Neural progenitor cell (in vitro differentiated cells): ENCODE data around the gene ZNF71. TPM values are rescaled to one million over a fixed set of nuclear protein-coding genes. Genes with fewer than 3 reads are reported as not detected.

Experiments
- DNase-seq: peaks from one replicate; pipeline ENCODE4 v3.0.0-alpha.2; 2016; ENCODE audit warnings: low spot score
- H2AFZ ChIP-seq: fragments of 200-600 bp; sonication (generic); replicated peaks from 2 replicates; pipeline ENCODE4 v1.6.1; 2016; ENCODE audit warnings: antibody characterized with exemption
- H3F3A ChIP-seq: fragments of 200-600 bp; sonication (generic); 2 replicates; pipeline ENCODE4 v1.6.1; 2016; ENCODE audit warnings: antibody characterized with exemption, low read depth
- H3K27ac ChIP-seq: fragments of 200-600 bp; sonication (generic); 2 replicates; pipeline ENCODE4 v1.5.1; 2016; ENCODE audit warnings: mild to moderate bottlenecking
- H3K27me3 ChIP-seq: fragments of 200-600 bp; sonication (generic); 2 replicates; pipeline ENCODE4 v1.6.1; 2016; ENCODE audit warnings: mild to moderate bottlenecking, moderate library complexity
- H3K36me3 ChIP-seq: fragments of 200-600 bp; sonication (generic); 2 replicates; pipeline ENCODE4 v1.5.1; 2016
- H3K4me1 ChIP-seq: fragments of 200-600 bp; sonication (generic); 2 replicates; pipeline ENCODE4 v1.6.1; 2016; ENCODE audit warnings: mixed run types
- H3K4me2 ChIP-seq: fragments of 200-600 bp; sonication (generic); 2 replicates; pipeline ENCODE4 v1.6.1; 2016
- H3K4me3 ChIP-seq: fragments of 200-600 bp; sonication (generic); 2 replicates; pipeline ENCODE4 v1.5.1; 2016
- H3K79me2 ChIP-seq: fragments of 200-600 bp; sonication (generic); 2 replicates; pipeline ENCODE4 v1.6.1; 2016; ENCODE audit warnings: low read depth
- H3K9ac ChIP-seq: fragments of 200-600 bp; sonication (generic); 2 replicates; pipeline ENCODE4 v1.6.1; 2016
- H3K9me3 ChIP-seq: fragments of 200-600 bp; sonication (generic); 2 replicates; pipeline ENCODE4 v1.5.1; 2016; ENCODE audit warnings: low read depth
- H4K20me1 ChIP-seq: fragments of 200-600 bp; sonication (generic); 2 replicates; pipeline ENCODE4 v1.6.1; 2016; ENCODE audit warnings: low read depth
- H3K27ac Mint-ChIP-seq: 3 replicates; pipeline ENCODE4 v1.8.0; 2021; ENCODE audit warnings: mixed read lengths
- H3K27me3 Mint-ChIP-seq: 2 replicates; pipeline ENCODE4 v1.8.0; 2022; ENCODE audit warnings: low read depth, mild to moderate bottlenecking, inconsistent platforms, moderate library complexity, mixed read lengths; ENCODE audit not compliant: insufficient read depth
- H3K36me3 Mint-ChIP-seq: 3 replicates; pipeline ENCODE4 v1.8.0; 2021; ENCODE audit warnings: mixed read lengths
- H3K4me1 Mint-ChIP-seq: 3 replicates; pipeline ENCODE4 v1.8.0; 2021; ENCODE audit warnings: mixed read lengths
- H3K4me3 Mint-ChIP-seq: 3 replicates; pipeline ENCODE4 v1.8.0; 2021; ENCODE audit warnings: mild to moderate bottlenecking, moderate library complexity, mixed read lengths
- H3K9me3 Mint-ChIP-seq: 3 replicates; pipeline ENCODE4 v1.8.0; 2020; ENCODE audit warnings: mixed read lengths
- CTCF ChIP-seq: fragments of 200-600 bp; sonication (generic); IDR thresholded peaks from 2 replicates; pipeline ENCODE4 v1.5.1; 2017; ENCODE audit warnings: antibody characterized with exemption, mild to moderate bottlenecking
- EZH2 ChIP-seq: fragments of 200-600 bp; sonication (generic); IDR thresholded peaks from 2 replicates; pipeline ENCODE4 v1.6.1; 2017; ENCODE audit warnings: antibody characterized with exemption, mild to moderate bottlenecking, moderate library complexity
- EZH2phosphoT487 ChIP-seq: fragments of 200-600 bp; sonication (generic); IDR thresholded peaks from 2 replicates; pipeline ENCODE4 v1.6.1; 2017; ENCODE audit warnings: antibody characterized with exemption
- total RNA-seq: library from RNA; depleted of rRNA; stranded (reverse); fragments of >200 nt; gene quantifications from 2 replicates; pipeline ENCODE4 v1.2.3, GENCODE V29; 2015; ENCODE audit warnings: low replicate concordance

The ZNF71 gene
- total RNA-seq, 1 donor from 2014 or later: 9.3 TPM

- H3K79me2 ChIP-seq: peaks cover under 1% of the 10 kb centered on the region
- no peak overlapping the region for H3K4me3 ChIP-seq
- peaks cover 9% of the 10 kb centered on the region for H3F3A ChIP-seq
- no peak for DNase-seq
- no peak overlapping the region for H3K9ac ChIP-seq
- Mint-ChIP-seq H3K9me3 (peaks cover 79% of the 10 kb centered on the region), H3K4me3 (no peak overlapping the region), H3K27ac (no peak overlapping the region), H3K36me3 (peaks cover 5% of the 10 kb centered on the region), H3K4me1 (peaks cover 4% of the 10 kb centered on the region), H3K27me3 (peaks cover 4% of the 10 kb centered on the region)
- no peak for TF ChIP-seq EZH2
- TF ChIP-seq CTCF: no peak
- TF ChIP-seq EZH2phosphoT487: no peak
- no peaks in the 10 kb centered on the region for H3K27me3 ChIP-seq
- H2AFZ ChIP-seq: no peak overlapping the region
- H4K20me1 ChIP-seq: no peaks in the 10 kb centered on the region
- H3K27ac ChIP-seq: no peak overlapping the region
- peaks cover 36% of the 10 kb centered on the region for H3K9me3 ChIP-seq
- no peaks in the 10 kb centered on the region for H3K4me1 ChIP-seq
- H3K4me2 ChIP-seq: no peak overlapping the region
- no peaks in the 10 kb centered on the region for H3K36me3 ChIP-seq
Measured at GRCh38 chr19:56562766-56563165, 32.3 kb upstream of the ZNF71 start.

DNA sequence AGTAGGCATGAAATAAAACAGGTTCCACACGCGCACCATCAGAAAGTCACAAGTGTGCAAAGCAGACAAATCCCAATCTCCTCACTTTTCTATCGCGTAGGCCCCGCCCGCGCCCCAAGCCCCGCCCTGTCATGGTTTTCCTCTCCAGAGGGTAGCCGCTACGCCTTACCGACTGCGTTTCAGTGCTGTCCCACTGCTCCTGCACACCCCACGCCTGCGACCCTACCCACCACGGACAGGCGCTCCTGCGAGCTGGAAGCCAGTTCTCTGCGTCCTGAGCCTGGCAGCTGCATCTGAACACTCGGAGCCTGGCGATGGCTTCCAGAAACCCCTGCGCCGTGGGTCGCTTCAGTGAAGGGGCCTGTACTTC is 28.2 kb upstream of the ZNF71 start:
- H3K9ac ChIP-seq: peak overlapping the region; percentile 29
- no peaks in the 10 kb centered on the region for H3K4me1 ChIP-seq
- H3F3A ChIP-seq: peaks cover 9% of the 10 kb centered on the region
- H3K4me1 Mint-ChIP-seq: peaks cover 6% of the 10 kb centered on the region
- peaks cover 5% of the 10 kb centered on the region for H3K27me3 Mint-ChIP-seq
- H3K36me3 Mint-ChIP-seq: peaks cover 34% of the 10 kb centered on the region
- no peaks in the 10 kb centered on the region for H3K27me3 ChIP-seq
- H3K79me2 ChIP-seq: peaks cover 10% of the 10 kb centered on the region
- H3K4me3 Mint-ChIP-seq: peak overlapping the region; percentile 97
- DNase-seq: no peak
- no peak overlapping the region for H3K27ac ChIP-seq
- no peak for TF ChIP-seq EZH2phosphoT487
- TF ChIP-seq EZH2: no peak
- TF ChIP-seq CTCF: no peak
- H3K27ac Mint-ChIP-seq: no peak overlapping the region
- H3K9me3 Mint-ChIP-seq: peaks cover 78% of the 10 kb centered on the region
- H4K20me1 ChIP-seq: no peaks in the 10 kb centered on the region
- H3K36me3 ChIP-seq: peaks cover 34% of the 10 kb centered on the region
- H2AFZ ChIP-seq: peak overlapping the region; percentile 95
- H3K9me3 ChIP-seq: peaks cover 52% of the 10 kb centered on the region
- peak overlapping the region; percentile 83 for H3K4me2 ChIP-seq
- peak overlapping the region; percentile 76 for H3K4me3 ChIP-seq

DNA sequence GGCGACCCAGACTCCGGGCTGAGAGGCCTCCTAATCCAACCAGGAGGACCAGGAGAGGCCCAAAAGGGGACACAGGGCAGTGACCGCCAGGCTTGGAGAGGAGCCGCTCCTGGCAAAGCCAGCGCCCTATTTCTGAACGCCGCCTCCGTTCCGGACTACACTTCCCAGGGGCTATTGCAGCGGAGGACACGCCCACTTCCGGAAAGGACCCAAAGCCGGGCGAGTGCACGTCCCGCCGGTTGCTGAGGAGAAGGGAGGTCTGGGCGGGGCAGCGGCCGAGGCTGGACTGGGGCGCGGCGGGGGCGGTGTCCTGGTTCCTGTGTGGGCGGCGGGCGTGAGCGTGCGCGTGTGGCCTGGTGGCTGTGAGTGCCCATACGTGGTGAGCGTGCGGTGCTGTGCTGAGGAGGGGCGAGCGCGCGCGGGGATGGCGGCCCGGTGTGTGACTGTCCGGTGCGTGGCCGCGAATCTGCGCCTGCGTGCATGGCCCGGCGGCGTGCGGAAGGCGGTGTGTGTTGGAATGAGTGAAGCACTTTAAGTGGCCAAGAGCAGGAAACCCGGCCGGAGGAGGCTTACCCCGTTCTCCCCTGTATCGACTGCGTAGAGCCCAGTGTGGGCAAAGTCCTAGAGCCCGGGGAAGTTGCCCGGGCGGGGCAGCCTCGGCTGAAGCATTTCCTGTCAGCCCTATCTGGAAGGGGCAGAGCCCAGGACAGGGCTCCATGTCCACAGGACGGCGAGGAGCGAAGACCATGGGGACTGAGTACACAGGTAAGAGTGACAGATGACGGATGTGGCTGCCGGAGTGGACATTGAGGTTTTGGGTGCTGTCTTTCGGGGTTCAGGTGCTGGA is 27.6 kb upstream of the ZNF71 start, which contains the start of gene ZNF470:
Gene ZNF470 (plus strand): TSS at position 195 of the 847 bp plus-strand sequence. CDS start 2,844 bp downstream, outside the sequence.
- H3K36me3 ChIP-seq: peaks cover 37% of the 10 kb centered on the region
- peaks cover 78% of the 10 kb centered on the region for H3K9me3 Mint-ChIP-seq
- peak within 1 kb of the TSS; percentile 95 for H2AFZ ChIP-seq
- no peaks in the 10 kb centered on the region for H4K20me1 ChIP-seq
- H3K4me2 ChIP-seq: peak within 1 kb of the TSS; percentile 83
- no peaks in the 10 kb centered on the region for H3K27me3 ChIP-seq
- peak within 1 kb of the TSS; percentile 97 for H3K4me3 Mint-ChIP-seq
- DNase-seq: peak; percentile 97
- H3K79me2 ChIP-seq: peaks cover 10% of the 10 kb centered on the region
- H3F3A ChIP-seq: peaks cover 9% of the 10 kb centered on the region
- peak within 1 kb of the TSS; percentile 76 for H3K4me3 ChIP-seq
- H3K9me3 ChIP-seq: peaks cover 53% of the 10 kb centered on the region
- H3K36me3 Mint-ChIP-seq: peaks cover 35% of the 10 kb centered on the region
- no peak within 1 kb of the TSS for H3K27ac ChIP-seq
- peaks cover 6% of the 10 kb centered on the region for H3K4me1 Mint-ChIP-seq
- no peaks in the 10 kb centered on the region for H3K4me1 ChIP-seq
- H3K27ac Mint-ChIP-seq: peak within 1 kb of the TSS; percentile 78
- H3K9ac ChIP-seq: peak within 1 kb of the TSS; percentile 29
- H3K27me3 Mint-ChIP-seq: peaks cover 5% of the 10 kb centered on the region
- no peak for TF ChIP-seq CTCF
- TF ChIP-seq EZH2phosphoT487: no peak
- no peak for TF ChIP-seq EZH2
